ENCODE data around the gene CPPED1.

DNA sequence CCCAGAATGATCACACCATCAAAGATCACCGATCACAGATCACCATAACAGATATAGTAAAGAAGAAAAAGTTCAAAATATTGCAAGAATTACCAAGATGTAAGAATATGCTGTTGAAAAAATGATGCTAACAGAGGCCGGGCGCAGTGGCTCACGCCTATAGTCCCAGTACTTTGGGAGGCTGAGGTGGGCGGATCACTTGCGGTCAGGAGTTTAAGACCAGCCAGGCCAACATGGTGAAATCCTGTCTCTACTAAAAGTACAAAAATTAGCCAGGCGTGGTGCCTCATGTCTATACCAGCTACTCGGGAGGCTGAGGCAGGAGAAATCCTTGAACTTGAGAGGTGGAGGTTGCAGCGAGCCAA is 53.2 kb downstream of the CPPED1 start:
- TF ChIP-seq, protein P1, sequence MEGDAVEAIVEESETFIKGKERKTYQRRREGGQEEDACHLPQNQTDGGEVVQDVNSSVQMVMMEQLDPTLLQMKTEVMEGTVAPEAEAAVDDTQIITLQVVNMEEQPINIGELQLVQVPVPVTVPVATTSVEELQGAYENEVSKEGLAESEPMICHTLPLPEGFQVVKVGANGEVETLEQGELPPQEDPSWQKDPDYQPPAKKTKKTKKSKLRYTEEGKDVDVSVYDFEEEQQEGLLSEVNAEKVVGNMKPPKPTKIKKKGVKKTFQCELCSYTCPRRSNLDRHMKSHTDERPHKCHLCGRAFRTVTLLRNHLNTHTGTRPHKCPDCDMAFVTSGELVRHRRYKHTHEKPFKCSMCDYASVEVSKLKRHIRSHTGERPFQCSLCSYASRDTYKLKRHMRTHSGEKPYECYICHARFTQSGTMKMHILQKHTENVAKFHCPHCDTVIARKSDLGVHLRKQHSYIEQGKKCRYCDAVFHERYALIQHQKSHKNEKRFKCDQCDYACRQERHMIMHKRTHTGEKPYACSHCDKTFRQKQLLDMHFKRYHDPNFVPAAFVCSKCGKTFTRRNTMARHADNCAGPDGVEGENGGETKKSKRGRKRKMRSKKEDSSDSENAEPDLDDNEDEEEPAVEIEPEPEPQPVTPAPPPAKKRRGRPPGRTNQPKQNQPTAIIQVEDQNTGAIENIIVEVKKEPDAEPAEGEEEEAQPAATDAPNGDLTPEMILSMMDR (IDR thresholded peaks at IDR 0.05; ENCODE audit: low read depth, low read length), result no peak
- TF ChIP-seq EZH2phosphoT487 (IDR thresholded peaks at IDR 0.05; ENCODE audit: low read depth), result no peak

Data from OCI-LY3 (cell line).